ENCODE data around the gene PJA2. TPM values are rescaled to one million over a fixed set of nuclear protein-coding genes. Genes with fewer than 3 reads are reported as not detected.

The PJA2 gene
- total and polyA plus RNA-seq, 2 of the 8 experiments (the other 6 are each of a cell fraction or from before 2014, with no cell fraction given) = 15.3 to 47.7 TPM

DNA sequence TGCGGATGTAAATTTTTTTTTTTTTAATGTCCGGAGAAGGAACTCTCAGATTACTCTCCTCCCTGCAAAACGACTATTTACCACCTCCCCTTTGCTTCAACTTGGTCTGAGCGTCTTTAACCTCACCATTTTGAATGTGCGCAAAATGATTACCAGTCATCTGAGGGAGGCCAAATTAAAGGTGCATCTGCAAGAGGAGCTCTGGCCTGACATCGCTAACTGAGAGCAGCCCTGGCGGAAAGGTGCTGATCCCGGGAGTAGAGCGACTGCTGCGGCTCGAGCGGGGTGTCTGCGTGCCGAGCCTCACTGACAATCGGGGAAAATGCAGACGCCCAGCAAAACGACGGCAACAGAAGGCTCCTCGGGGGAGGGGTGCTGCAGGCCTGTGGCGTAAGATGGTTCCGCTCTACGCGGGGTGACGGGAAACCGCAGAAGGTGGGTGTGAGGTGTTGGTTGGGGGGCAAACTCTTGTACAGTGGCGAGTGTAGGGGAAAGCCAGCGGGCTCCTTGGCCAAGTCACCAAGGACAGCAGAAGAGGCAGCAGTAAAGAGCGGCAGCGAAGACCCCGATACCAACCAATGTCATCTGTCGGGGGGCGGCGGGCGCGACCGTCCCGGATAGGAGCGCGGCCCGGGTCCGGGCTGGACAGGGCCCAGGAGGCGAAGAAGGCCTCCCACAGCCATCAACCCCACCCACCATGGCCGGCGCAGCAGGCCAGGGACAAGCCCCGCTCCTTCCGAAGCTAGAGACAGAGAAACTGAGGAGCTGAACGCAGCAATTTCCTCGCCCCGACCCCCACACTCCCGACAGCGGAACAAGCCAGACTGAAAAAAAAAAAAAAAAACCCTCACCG, 557 bp downstream of the PJA2 start:
- Histone ChIP-seq H3K56ac (replicated peaks; ENCODE audit: insufficient read length, low read depth, low read length) (peak overlapping the region; percentile 98), H2AK5ac (ENCODE audit: low read depth, low read length) (no peak overlapping the region), H3K27ac (ENCODE audit: low read depth, low read length) (peak overlapping the region; percentile 76), H3K23me2 (ENCODE audit: low read depth, low read length) (peaks cover 4% of the 10 kb centered on the region; the same call in 1 of the 2 replicates), H3K4ac (replicated peaks; ENCODE audit: insufficient read length, low read depth, low read length) (no peak overlapping the region), H3K4me3 (ENCODE audit: extremely low read depth in 1 of 4, insufficient read depth in 2 of 4, low read depth in 3 of 4, low read length in 4 of 4) (peak overlapping the region; percentile 56 to 91 (median 82)), H3K9ac (replicated peaks in 1 of 4; ENCODE audit: extremely low read depth in 1 of 4, low read depth in 3 of 4, low read length in 3 of 4) (peak overlapping the region; percentile 73 to 90 (median 77)), H2BK15ac (ENCODE audit: low read length) (no peak overlapping the region), H4K20me1 (replicated peaks in 1 of 2; ENCODE audit: control insufficient read depth in 1 of 2, insufficient read depth in 2 of 2, low read length in 2 of 2) (peaks cover 0 to 2% of the 10 kb centered on the region in 2 experiments), H3K27me3 (replicated peaks in 1 of 4; ENCODE audit: control insufficient read depth in 3 of 4, extremely low read depth in 1 of 4, insufficient read depth in 3 of 4, low read length in 3 of 4) (no peaks in the 10 kb centered on the region), H2AFZ (ENCODE audit: low read length) (no peak overlapping the region; the same call in 1 of the 2 replicates), H3K36me3 (ENCODE audit: control insufficient read depth in 2 of 4, insufficient read depth in 4 of 4, low read length in 3 of 4) (no peaks in the 10 kb centered on the region), H2BK120ac (replicated peaks; ENCODE audit: low read depth, low read length) (no peak overlapping the region), H4K8ac (ENCODE audit: extremely low read depth, insufficient read depth, low read length) (peak overlapping the region; percentile 89), H3K9me3 (ENCODE audit: insufficient read depth in 2 of 2, low read depth in 1 of 2, low read length in 1 of 2) (no peaks in the 10 kb centered on the region), H4K5ac (ENCODE audit: insufficient read length, low read depth, low read length) (peak overlapping the region; percentile 94), H2BK5ac (ENCODE audit: low read depth, low read length) (peak overlapping the region; percentile 85), H3K79me2 (ENCODE audit: control insufficient read depth in 1 of 2, insufficient read depth in 2 of 2, low read length in 2 of 2) (peaks cover 0 to 48% of the 10 kb centered on the region in 2 experiments; a peak in 3 of 4 replicates), H3K4me2 (ENCODE audit: insufficient read depth in 1 of 2, low read depth in 2 of 2, low read length in 2 of 2) (peak overlapping the region; percentile 53 to 72), H3K23ac (ENCODE audit: insufficient read length) (no peak overlapping the region), H3K4me1 (replicated peaks in 1 of 4; ENCODE audit: control insufficient read depth in 3 of 4, insufficient read depth in 4 of 4, low read length in 3 of 4) (peaks cover 3 to 9% (median 7%) of the 10 kb centered on the region in 4 experiments), H3K79me1 (ENCODE audit: low read depth, low read length) (no peaks in the 10 kb centered on the region), H2BK12ac (ENCODE audit: low read depth, low read length) (no peak overlapping the region), H2BK20ac (ENCODE audit: low read length) (no peak overlapping the region), H3K18ac (ENCODE audit: extremely low read depth, low read length) (peak overlapping the region; percentile 51), H3K14ac (ENCODE audit: insufficient read length) (no peak overlapping the region), H4K91ac (replicated peaks; ENCODE audit: insufficient read length, low read length) (no peak overlapping the region)
- WGBS, 2 experiments (ENCODE audit: extremely low coverage in 1 of 2, insufficient coverage in 1 of 2, insufficient read length in 1 of 2, insufficient replicate concordance in 2 of 2, low coverage in 1 of 2, low lambda C conversion rate in 2 of 2, missing lambda C conversion rate in 1 of 2) = 1% methylated on average over 51 of the region's 52 CpGs; no CpG with 5 or more reads in 1 of the 2 experiments
- FAIRE-seq = no peak
- POLR2A ChIA-PET (ENCODE audit: partially characterized antibody) = interaction anchor here (0.7 to 1.7 kb wide), 7 partner anchors 9 to 681 kb away, joined by 3 to 8 read pairs (median 4); no protein-coding TSS in a partner anchor
- CTCF ChIA-PET (ENCODE audit: partially characterized antibody) = no interaction called here
- DNase-seq (ENCODE audit: low read depth in 1 of 2, low spot score in 2 of 2) = peak in 1 of 2 experiments; percentile 70
- TF ChIP-seq EGR1 (IDR thresholded peaks at IDR 0.05; ENCODE audit: borderline replicate concordance, low read depth, low read length) = no peak
- no peak for TF ChIP-seq RXRA (IDR thresholded peaks at IDR 0.05; ENCODE audit: insufficient read depth, low read depth, low read length)
- TF ChIP-seq CHD1 (IDR thresholded peaks at IDR 0.05; ENCODE audit: low read depth, low read length) = no peak
- no peak for TF ChIP-seq JUND (IDR thresholded peaks at IDR 0.05; ENCODE audit: low read length)
- peak; percentile 33 to 62; a peak in 1 of 4 replicates for TF ChIP-seq SIN3A (conservative IDR thresholded peaks at IDR 0.05 in 1 of 2, IDR thresholded peaks at IDR 0.05 in 1 of 2; ENCODE audit: low read depth in 1 of 2, low read length in 2 of 2)
- TF ChIP-seq YY1 (IDR thresholded peaks at IDR 0.05; ENCODE audit: low read depth, low read length) = peak; percentile 32
- TF ChIP-seq MAFK (IDR thresholded peaks at IDR 0.05; ENCODE audit: low read depth, low read length) = no peak
- TF ChIP-seq ATF3 (IDR thresholded peaks at IDR 0.05; ENCODE audit: insufficient read depth, low read depth, low read length) = no peak
- TF ChIP-seq CEBPB (IDR thresholded peaks at IDR 0.05; ENCODE audit: low read depth, low read length) = no peak
- TF ChIP-seq GABPA (IDR thresholded peaks at IDR 0.05; ENCODE audit: borderline replicate concordance, insufficient read depth, low read length) = no peak
- no peak for TF ChIP-seq FOSL1 (IDR thresholded peaks at IDR 0.05; ENCODE audit: insufficient read depth, low read depth, low read length)

All from H1 (cell line).